ENCODE results near the gene ANK2.

The ANK2 gene

DNA sequence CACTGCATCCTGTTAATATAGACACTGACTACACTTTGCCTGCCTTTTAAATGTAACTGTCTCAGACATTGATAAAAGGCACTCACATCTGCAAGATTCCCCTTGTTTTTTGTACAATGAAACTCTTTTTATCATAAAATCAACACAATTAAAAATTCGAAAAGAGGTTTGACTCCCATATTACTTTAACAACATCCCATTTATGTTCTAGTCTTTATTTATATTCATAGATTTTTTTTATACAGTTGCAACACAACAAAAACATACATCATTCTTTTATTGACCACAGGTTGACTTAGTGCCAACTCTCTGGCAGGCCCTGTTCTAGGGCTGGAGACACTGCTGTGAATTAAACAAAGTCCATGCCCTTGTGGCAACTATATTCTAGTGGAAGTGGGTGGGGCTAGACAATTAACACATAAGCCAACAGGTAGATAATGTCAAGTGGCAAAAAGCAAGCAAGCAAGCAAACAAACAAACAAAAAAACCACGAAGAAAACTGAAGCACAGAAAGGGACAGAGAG is 36.8 kb downstream of the ANK2 start:
- H4K20me1 ChIP-seq (ENCODE audit: low read depth, low read length): no peaks in the 10 kb centered on the region
- H3K27me3 ChIP-seq (ENCODE audit: low read length): no peaks in the 10 kb centered on the region
- no peak overlapping the region for H2AFZ ChIP-seq (ENCODE audit: low read depth, low read length, severe bottlenecking)
- no peaks in the 10 kb centered on the region for H3F3A ChIP-seq (ENCODE audit: insufficient read depth)
- no peaks in the 10 kb centered on the region for H3K9me2 ChIP-seq (replicated peaks; ENCODE audit: insufficient read depth, low read length)
- H3K27ac ChIP-seq (ENCODE audit: low read depth, low read length): no peak overlapping the region
- H3K9me3 ChIP-seq (ENCODE audit: insufficient read depth, low read length): no peaks in the 10 kb centered on the region
- no peaks in the 10 kb centered on the region for H3K36me3 ChIP-seq (ENCODE audit: low read length)
- H3K9ac ChIP-seq (ENCODE audit: low read length): no peak overlapping the region
- TF ChIP-seq EZH2phosphoT487 (conservative IDR thresholded peaks at IDR 0.05; ENCODE audit: low read length) (no peak), CTCF (IDR thresholded peaks at IDR 0.05; ENCODE audit: insufficient read depth, low read length, poor library complexity, severe bottlenecking) (no peak)
- H3K4me3 ChIP-seq (ENCODE audit: insufficient read depth, low read length, poor library complexity, severe bottlenecking): no peak overlapping the region
- no peaks in the 10 kb centered on the region for H3K79me2 ChIP-seq (ENCODE audit: insufficient read depth, low read length)
- no peak overlapping the region for H3K4me2 ChIP-seq (ENCODE audit: low read depth, low read length, poor library complexity, severe bottlenecking)

DNA sequence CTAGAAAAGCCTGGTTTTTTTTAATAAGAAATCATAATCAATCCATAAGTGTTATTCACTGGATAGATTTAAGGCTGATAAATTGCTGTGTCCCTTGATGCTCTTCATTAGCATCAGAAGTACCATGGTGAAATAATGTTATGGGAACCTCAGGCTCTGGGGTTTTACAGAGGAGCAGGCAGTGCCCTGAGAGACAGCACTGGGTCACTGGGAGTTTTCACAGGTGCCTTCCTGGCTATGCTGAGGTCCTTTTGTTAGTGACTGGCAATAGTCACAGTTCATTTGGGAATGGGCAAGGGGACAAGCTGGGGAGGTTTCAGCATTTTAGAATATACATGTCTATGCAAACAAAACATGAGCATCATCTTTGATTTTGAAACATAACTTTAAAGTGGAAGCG is 38.6 kb downstream of the ANK2 start:
- Histone ChIP-seq H2AFZ (ENCODE audit: low read depth, low read length, severe bottlenecking) (no peak overlapping the region), H3K79me2 (ENCODE audit: insufficient read depth, low read length) (no peaks in the 10 kb centered on the region), H3K36me3 (ENCODE audit: low read length) (no peaks in the 10 kb centered on the region), H3K27me3 (ENCODE audit: low read length) (no peaks in the 10 kb centered on the region), H3K4me3 (ENCODE audit: insufficient read depth, low read length, poor library complexity, severe bottlenecking) (no peak overlapping the region), H3K9me3 (ENCODE audit: insufficient read depth, low read length) (no peaks in the 10 kb centered on the region), H3K4me2 (ENCODE audit: low read depth, low read length, poor library complexity, severe bottlenecking) (no peak overlapping the region), H3F3A (ENCODE audit: insufficient read depth) (no peaks in the 10 kb centered on the region), H3K9me2 (replicated peaks; ENCODE audit: insufficient read depth, low read length) (no peaks in the 10 kb centered on the region), H3K9ac (ENCODE audit: low read length) (no peak overlapping the region), H3K27ac (ENCODE audit: low read depth, low read length) (no peak overlapping the region), H4K20me1 (ENCODE audit: low read depth, low read length) (no peaks in the 10 kb centered on the region)
- TF ChIP-seq EZH2phosphoT487 (conservative IDR thresholded peaks at IDR 0.05; ENCODE audit: low read length) (no peak), CTCF (IDR thresholded peaks at IDR 0.05; ENCODE audit: insufficient read depth, low read length, poor library complexity, severe bottlenecking) (no peak)

DNA sequence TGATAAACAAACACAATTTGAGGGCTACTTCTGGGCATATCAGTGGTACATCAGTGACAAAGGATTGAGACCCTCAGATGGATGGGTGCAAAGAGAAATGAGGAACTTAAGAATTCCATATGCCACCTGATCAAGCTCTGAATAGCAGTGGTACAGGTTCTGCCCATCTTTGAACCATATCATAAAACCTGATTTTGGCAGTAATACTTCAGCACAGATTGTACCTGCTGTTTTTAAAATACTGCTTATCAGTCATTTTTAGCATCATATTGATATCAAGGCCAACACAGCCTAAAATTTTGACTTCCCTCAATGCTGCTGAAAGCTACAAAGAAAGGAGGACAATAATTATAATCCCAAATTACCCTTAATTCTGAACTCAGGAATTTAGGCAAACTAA is 41.5 kb downstream of the ANK2 start:
- H3K4me3 ChIP-seq (ENCODE audit: insufficient read depth, low read length, poor library complexity, severe bottlenecking): no peak overlapping the region
- no peaks in the 10 kb centered on the region for H3K27me3 ChIP-seq (ENCODE audit: low read length)
- no peak overlapping the region for H3K4me2 ChIP-seq (ENCODE audit: low read depth, low read length, poor library complexity, severe bottlenecking)
- H4K20me1 ChIP-seq (ENCODE audit: low read depth, low read length): no peaks in the 10 kb centered on the region
- H3K9ac ChIP-seq (ENCODE audit: low read length): no peak overlapping the region
- no peaks in the 10 kb centered on the region for H3K79me2 ChIP-seq (ENCODE audit: insufficient read depth, low read length)
- TF ChIP-seq CTCF (IDR thresholded peaks at IDR 0.05; ENCODE audit: insufficient read depth, low read length, poor library complexity, severe bottlenecking) (no peak), EZH2phosphoT487 (conservative IDR thresholded peaks at IDR 0.05; ENCODE audit: low read length) (no peak)
- H3K9me2 ChIP-seq (replicated peaks; ENCODE audit: insufficient read depth, low read length): no peaks in the 10 kb centered on the region
- H3K36me3 ChIP-seq (ENCODE audit: low read length): no peaks in the 10 kb centered on the region
- H3F3A ChIP-seq (ENCODE audit: insufficient read depth): no peaks in the 10 kb centered on the region
- H3K9me3 ChIP-seq (ENCODE audit: insufficient read depth, low read length): no peaks in the 10 kb centered on the region
- H3K27ac ChIP-seq (ENCODE audit: low read depth, low read length): no peak overlapping the region
- H2AFZ ChIP-seq (ENCODE audit: low read depth, low read length, severe bottlenecking): no peak overlapping the region

All from SU-DHL-6 (cell line).